Measurements from ENCODE around the gene ZNF83. TPM values are rescaled to one million over a fixed set of nuclear protein-coding genes. Genes with fewer than 3 reads are reported as not detected.
"Not testable (repeated sequence)": the region's sequence is repeated elsewhere in the genome, so short reads cannot be mapped to it uniquely, and the experiment has no call there.

ZNF83 gene
- polyA plus RNA-seq, 4 donors, result 73.0 to 107 (median 76.5) TPM

GRCh38 chr19:52646571-52647217 lies 8.5 kb upstream of the ZNF83 start:
- DNase-seq (ENCODE audit: low read depth in 4 of 4, low spot score in 3 of 4), result no peak

DNA sequence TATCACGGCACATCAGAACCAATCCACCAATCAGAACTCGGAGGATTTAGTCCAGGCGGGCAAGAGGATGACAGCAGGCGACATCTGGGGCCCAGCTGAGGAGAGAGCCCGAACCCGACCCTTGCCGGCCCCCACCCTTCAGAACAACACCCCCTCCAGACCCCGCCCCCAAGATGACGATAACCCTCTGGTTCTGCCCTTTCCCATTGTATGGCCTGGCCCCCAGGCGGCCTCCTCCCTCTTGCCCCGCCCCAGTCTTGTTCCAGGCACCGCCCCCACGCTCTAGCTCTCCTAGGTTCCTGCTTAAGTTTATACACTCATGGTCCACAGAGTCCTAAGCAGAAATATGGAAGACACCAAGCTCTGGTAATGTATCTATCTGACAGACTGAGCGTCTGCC lies 2.8 kb upstream of the ZNF83 start:
- no peak for DNase-seq (ENCODE audit: low read depth in 4 of 4, low spot score in 3 of 4)

DNA sequence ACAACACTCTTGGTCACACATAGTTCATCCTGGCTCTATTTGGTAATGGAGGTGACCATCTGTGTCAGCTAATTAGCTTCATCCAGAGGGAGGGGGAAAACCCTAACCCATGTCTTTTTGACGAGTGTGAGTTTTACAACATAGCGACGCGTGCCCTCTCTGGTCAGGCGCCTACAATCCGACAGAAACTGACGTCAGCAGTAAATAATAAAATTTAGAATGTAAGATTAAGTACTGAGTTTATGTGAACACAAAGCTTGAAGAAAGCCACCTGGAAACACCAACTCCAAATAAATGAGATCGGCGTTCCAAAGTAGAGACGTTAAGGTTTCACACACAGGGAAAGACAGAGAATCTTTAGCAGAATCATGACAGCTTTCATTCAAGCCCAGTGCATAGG lies 1.8 kb upstream of the ZNF83 start:
- peak in 1 of 4 donors; percentile 32 for DNase-seq (ENCODE audit: low read depth in 4 of 4, low spot score in 3 of 4)

GRCh38 chr19:52638601-52639000 lies 446 bp upstream of the ZNF83 start:
- DNase-seq (ENCODE audit: low read depth in 4 of 4, low spot score in 3 of 4), result no peak

DNA sequence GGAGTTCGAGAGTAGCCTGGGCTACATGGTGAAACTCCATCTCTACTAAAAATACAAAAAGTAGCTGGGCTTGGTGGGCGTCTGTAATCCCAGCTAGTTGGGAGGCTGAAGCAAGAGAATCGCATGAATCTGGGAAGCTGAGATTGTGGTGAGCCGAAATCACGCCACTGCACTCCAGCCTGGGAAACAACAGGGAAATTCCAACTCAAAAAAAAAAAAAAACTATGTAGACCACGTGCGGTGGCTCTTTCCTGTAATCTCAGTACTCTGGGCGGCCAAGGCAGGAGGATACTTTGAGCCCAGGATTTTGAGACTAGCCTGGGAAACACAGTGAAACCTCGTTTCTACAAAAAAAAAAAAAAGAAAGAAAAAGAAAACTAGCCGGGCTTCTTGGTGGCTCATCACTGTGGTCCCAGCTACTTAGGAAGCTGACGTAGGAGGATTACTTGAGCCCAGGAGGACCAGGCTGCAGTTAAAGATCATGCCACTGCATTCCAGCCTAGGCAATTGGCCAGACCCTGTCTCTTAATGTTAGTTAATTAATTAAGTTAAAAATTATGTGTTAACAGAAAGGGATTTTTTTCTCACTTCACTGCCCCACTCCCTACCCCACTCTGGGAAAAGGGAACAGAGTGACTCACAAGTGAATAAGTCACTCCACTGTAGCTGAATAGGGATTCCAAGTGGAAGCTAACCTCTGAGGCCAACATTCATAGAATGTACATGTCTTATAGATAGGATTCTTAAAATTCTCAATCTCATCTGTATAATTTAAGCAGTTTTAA lies 2.2 kb downstream of the ZNF83 start:
- DNase-seq (ENCODE audit: low read depth in 4 of 4, low spot score in 3 of 4), result no peak

GRCh38 chr19:52627441-52627840 lies 10.7 kb downstream of the ZNF83 start:
- not testable (repeated sequence) for DNase-seq (ENCODE audit: low read depth in 4 of 4, low spot score in 3 of 4)

- no peak for DNase-seq (ENCODE audit: low read depth in 4 of 4, low spot score in 3 of 4)
Measured at GRCh38 chr19:52626915-52627314, 11.2 kb downstream of the ZNF83 start.

- DNase-seq (ENCODE audit: low read depth in 4 of 4, low spot score in 3 of 4), result no peak
Measured at GRCh38 chr19:52622261-52622660, 15.9 kb downstream of the ZNF83 start.

- no peak for DNase-seq (ENCODE audit: low read depth in 4 of 4, low spot score in 3 of 4)
Measured at GRCh38 chr19:52621376-52621775, 16.8 kb downstream of the ZNF83 start.

DNA sequence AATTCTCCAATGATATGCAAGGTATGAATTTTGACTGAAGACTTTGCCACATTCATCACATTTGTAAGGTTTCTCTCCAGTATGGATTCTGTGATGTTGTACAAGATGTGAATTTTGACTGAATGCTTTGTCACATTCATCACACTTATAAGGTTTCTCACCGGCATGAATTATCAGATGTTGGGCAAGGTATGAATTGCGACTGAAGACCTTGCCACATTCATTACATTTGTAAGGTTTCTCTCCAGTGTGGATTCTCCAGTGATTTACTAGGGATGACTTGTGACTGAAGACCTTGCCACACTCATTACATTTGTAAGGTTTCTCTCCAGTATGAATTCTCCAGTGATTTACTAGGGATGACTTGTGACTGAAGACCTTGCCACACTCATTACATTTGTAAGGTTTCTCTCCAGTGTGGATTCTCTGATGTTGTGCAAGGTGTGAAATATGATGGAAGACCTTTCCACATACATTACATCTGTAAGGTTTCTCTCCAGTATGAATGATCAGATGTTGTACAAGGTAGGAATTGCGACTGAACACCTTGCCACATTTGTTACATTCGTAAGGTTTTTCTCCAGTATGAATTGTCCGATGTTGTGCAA lies 24.8 kb downstream of the ZNF83 start:
- no peak for DNase-seq (ENCODE audit: low read depth in 4 of 4, low spot score in 3 of 4)

DNA sequence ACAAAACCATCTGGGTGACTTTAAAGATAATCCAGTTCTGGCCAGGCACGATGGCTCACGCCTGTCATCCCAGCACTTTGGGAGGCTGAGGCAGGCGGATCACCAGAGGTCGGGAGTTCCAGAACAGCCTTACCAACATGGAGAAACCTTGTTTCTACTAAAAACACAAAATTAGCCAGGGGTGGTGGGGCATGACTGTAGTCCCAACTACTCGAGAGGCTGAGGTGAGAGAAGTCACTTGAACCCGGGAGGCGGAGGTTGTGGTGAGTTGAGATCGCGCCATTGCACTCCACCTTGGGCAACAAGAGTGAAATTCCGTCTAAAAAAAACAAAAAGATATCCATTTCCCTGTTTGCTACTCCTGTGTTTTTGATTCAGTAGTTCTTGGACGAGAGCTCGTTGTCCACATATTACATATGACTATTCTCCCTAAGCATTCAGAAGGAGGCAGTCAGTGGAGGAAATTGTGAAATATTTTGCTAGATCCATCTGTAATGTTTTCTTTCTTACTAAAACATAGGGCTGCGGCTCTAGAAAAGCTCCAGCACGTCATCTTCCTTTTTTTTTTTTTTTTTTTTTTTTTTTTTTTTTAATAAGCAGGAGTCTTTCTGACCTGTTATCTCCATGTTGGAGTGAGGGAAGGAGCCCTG lies 34.5 kb downstream of the ZNF83 start:
- DNase-seq (ENCODE audit: low read depth in 4 of 4, low spot score in 3 of 4), result no peak

- DNase-seq (ENCODE audit: low read depth in 4 of 4, low spot score in 3 of 4), result no peak
Measured at GRCh38 chr19:52602941-52603340, 35.2 kb downstream of the ZNF83 start.

DNA sequence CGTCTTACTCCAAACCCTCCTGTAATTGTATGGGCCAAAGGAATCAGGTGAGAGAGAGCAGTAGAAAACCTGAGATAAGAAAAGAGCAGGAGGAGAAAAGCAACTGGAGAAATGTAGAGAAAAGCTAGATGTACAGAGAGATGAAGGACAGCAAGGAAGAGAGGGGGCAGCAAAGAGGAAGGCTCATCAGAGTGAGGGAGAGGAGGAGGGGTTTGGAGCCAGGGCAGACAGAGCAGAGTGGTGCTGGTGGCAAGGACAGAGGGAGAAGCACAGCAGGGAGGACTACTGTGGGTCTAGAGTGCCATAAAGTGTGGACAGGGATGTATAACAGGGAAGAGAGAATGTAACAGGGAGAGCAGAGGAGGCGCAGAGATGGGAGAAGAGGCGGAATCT lies 36.2 kb downstream of the ZNF83 start:
- DNase-seq (ENCODE audit: low read depth in 4 of 4, low spot score in 3 of 4), result not testable (repeated sequence)

DNA sequence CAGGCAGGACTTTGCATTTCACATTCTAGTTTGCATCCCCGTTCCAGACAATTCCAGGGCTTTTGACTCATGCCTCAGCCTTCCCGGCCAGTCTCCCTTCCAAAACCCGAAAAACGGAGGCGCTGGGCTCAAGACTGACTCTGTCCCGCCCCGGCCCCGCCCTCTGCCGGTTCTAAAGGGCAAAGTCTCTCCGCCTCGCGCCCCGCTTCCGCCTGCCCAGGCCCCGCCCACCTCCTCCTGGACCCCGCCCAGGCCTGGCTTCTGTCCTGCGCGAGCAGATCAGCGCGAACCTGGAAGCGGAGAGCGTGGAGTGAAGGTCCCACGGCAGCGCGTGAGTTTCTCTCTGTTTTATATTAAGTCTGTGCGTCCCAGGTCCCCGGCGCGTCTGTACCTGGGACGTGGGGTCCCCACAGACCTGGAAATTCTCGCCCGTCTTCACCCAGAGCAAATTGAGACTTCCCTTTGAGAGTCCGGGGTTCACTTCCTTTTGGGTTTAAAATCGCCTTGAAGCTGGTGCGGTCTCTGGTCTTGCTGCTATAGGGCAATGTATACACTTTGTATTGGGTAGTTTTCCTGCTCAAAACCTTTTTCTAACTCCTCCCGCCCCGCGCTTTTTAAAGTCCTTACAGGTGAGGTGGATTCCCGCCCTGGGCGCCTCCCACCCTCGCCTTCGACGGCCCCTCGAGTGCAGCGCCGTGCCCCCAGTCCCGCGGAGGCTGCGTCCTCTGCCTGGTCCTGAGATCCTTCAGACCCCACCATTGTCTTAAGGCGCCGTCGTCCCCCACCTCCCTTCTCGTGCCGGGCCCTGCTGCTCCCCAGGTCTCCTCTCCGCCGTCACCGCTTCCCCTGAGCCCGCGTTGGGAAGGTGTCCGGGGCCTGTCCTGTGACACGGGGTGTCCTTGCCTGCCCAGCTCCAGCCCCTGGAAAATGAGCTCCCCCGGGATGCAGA lies 36.9 kb downstream of the ZNF83 start:
- DNase-seq (ENCODE audit: low read depth in 4 of 4, low spot score in 3 of 4), result peak; percentile 75 to 84 (median 82)

GRCh38 chr19:52600639-52601024 lies 37.5 kb downstream of the ZNF83 start:
- no peak for DNase-seq (ENCODE audit: low read depth in 4 of 4, low spot score in 3 of 4)

DNA sequence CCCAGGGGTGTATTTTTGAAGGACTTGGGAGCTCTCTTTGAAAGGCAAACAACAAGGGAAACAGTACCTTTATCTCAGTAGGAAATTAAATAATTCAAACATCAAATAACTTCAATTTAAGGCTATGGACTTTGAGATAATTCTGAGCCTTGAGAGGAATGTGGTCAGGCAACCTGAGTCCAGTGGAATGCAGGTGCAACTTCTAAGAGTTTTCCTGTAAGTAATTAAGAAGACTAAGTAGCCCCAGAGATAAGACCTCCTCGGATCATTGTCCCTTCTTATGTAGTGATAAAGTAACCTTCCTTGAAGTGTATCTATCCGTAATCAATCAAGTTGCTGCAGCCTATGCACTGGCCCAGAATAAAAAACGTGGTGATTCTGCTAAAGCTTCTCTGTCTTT lies 38.9 kb downstream of the ZNF83 start:
- no peak for DNase-seq (ENCODE audit: low read depth in 4 of 4, low spot score in 3 of 4)

DNA sequence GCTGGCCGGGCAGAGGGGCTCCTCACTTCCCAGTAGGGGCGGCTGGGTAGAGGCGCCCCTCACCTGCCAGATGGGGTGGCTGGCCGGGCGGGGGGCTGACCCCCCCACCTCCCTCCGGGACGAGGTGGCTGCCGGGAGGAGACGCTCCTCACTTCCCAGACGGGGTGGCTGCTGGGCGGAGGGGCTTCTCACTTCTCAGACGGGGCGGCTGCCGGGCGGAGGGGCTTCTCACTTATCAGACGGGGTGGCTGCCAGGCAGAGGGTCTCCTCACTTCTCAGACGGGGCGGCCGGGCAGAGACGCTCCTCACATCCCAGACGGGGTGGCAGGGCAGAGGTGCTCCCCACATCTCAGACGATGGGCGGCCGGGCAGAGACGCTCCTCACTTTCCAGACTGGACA lies 44.7 kb downstream of the ZNF83 start:
- not testable (repeated sequence) for DNase-seq (ENCODE audit: low read depth in 4 of 4, low spot score in 3 of 4)

DNA sequence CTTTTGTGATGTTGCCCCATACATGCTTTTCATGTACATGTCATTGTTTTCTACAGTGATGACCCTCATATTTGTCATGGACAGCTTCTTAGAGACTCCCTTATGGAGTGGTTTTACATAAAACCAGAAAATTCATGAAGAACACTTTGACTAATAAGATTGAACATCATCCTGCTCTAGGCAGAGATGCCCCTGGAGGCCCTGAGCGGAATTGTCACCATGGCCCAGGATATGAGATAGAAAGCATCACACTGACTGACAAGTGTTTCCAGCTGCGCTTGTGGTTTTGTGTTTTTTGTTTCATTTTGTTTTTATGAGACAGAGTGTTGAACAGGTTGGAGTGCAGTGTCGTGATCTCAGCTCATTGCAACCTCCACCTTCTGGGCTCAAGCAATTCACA lies 45.9 kb downstream of the ZNF83 start:
- DNase-seq (ENCODE audit: low read depth in 4 of 4, low spot score in 3 of 4), result no peak

DNA sequence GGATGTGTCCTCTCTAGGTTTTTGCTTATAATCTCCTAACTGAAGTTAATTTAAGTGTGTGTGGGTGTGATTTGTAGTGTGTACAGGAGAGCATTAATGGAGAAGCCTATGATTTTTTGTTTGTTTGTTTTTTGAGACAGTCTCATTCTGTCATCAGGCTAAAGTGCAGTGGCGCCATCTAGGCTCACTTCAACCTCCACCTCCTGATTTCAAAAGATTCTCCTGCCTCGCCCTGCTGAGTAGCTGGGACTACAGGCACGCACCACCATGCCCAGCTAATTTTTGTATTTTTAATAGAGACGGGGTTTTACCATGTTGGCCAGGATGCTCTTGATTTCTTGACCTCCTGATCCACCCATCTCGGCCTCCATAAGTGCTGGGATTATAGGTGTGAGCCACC lies 47.4 kb downstream of the ZNF83 start:
- no peak for DNase-seq (ENCODE audit: low read depth in 4 of 4, low spot score in 3 of 4)

- DNase-seq (ENCODE audit: low read depth in 4 of 4, low spot score in 3 of 4), result no peak
Measured at GRCh38 chr19:52585604-52586003, 52.6 kb downstream of the ZNF83 start.
